DMS79 (cell line): ENCODE measurements around the gene EXD2.
"Not testable (repeated sequence)": the region's sequence is repeated elsewhere in the genome, so short reads cannot be mapped to it uniquely, and the experiment has no call there.

Source experiments
- DNase-seq: peaks from one replicate; lab custom pipeline; 2025; lab: John Stamatoyannopoulos, UW

EXD2 gene

DNA sequence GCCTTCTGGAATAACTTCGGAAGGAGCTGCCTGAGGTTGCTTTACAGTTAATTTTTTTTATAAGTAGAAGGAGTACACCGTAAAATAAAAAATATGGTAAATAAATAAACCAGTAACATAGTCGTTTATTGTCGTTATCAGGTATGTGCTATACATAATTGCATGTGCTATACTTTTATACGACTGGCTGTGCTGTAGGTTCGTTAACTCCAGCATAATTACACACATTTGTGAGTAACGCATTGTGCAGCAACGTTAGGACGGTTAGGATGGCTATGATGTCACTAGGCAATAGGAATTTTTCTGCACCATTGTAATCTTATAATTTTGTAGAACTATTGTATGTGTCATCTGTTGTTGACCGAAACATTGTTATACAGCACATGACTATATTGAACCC is 8.5 kb downstream of the EXD2 start:
- DNase-seq: no peak

DNA sequence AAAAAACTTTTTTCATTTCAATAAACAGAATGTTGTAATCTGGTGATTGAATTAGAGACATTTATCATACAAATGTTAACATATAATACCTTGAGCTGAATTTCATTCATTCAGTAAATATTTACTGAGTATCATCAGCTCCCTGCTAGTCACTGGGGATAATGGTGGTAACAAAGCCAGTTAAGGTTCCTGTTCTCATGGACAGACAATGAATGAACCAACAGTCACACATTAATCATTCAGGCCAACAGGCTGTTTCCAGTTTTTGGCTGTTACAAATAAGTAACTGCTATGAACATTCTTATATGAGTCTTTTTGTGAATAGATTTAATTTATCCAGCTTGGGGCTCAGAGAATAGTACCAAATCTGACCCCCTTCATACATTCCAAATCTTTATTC is 13.5 kb downstream of the EXD2 start:
- no peak for DNase-seq

DNA sequence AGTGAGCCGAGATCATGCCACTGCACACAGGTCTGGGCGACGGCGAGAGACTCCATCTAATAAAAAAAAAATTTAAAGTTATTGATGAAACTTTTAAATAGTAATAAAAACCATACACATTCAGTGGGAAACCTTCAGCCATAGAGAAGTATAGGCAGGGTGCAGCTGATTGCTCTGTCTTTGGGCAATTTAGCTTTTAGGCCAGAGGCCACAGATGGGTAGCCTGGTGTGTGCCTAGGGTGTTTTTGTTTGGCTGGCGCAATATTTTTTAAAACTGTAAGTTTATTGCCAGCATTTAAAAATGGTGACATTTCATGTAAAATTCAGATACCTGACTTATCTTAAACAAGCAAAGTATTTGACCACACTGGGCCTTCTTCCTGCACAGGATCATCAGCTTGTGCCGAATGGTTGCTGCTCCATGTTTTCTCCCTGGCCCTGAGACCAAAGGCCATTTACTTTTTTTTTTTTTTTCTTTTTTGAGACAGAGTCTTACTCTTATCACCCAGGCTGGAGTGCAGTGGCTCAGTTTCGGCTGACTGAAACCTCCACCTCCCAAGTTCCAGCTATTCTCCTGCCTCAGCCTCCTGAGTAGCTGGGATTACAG is 16.2 kb downstream of the EXD2 start:
- no peak for DNase-seq

DNA sequence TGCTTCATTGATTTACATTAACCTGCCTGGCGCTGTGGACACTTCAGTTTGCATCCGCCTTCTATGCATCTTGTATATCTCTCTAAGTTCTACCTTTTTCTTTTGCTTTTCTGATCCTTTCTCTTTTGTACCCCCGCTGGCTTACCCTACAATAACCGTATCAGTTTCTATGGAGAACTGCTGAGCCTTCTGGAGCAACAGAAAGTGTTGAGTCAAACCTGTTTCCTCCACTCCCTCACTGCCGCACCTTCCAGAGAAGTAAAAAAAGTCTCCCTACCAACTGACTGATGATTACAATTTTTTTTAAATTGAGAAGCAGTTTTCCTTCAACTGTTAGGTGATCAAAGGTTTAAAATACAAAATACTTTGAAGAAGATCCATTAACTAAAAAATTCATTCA is 17.4 kb downstream of the EXD2 start:
- DNase-seq: no peak

DNA sequence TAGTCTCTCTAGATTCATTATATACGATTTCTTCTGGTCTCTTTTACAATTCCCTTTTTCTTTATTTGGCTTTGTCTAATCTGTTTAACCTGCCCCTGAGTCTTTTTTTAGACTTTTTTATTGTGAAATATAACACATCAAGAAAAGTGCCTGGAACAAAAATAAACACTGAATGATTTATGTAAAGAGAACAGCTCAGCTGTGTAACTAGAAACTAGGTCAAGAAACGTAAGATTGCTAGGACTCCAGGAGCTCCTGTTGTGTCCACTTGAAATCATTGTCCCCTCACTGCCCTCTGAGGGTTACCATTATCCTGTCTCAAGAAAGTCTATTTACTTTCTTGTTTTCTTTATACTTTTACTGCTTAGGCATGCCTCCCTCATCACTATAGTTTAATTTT is 23.1 kb downstream of the EXD2 start:
- no peak for DNase-seq

DNA sequence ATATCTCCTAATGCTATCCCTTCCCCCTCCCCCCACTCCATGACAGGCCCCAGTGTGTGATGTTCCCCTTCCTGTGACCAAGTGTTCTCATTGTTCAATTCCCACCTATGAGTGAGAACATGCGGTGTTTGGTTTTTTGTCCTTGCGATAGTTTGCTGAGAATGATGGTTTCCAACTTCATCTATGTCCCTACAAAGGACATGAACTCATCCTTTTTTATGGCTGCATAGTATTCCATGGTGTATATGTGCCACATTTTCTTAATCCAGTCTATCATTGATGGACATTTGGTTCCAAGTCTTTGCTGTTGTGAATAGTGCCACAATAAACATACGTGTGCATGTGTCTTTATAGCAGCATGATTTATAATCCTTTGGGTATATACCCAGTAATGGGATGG is 26.4 kb downstream of the EXD2 start:
- DNase-seq: not testable (repeated sequence)

DNA sequence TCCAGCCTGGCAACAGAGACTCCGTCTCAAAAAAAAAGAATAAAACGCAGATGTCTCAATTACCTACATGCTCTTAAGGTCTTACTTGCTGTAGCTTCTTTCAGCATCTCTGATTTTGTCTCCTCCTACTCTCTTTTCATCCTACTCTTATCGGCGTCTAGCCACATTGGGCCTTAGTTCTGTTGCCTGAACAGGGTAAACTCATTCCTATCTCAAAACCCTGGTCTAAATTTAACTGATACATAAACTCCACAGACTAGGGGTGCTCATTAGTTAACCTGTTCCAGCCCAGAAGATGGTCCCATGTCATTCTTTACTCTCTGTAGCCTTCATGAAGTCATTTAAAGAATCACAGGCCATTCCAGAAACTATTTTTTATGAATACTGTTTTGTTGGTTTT is 33.6 kb downstream of the EXD2 start:
- no peak for DNase-seq

DNA sequence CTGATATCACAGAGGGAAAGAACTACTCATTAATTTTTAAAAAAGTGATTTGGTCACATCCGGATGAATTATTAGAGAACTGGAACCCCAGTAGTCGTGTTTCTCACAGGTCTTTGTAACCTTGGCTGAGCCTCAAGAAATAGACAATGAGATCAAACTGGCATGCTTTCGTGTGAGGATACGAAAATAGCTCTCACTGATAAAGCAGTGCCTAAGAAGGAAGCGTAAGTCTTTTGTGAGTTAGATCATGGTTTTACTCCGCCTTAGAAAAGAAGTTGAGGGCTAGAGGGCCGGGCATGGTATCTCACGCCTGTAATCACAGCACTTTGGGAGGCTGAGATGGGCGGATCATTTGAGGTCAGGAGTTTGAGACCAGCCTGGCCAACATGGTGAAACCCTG is 34.9 kb downstream of the EXD2 start:
- DNase-seq: no peak

DNA sequence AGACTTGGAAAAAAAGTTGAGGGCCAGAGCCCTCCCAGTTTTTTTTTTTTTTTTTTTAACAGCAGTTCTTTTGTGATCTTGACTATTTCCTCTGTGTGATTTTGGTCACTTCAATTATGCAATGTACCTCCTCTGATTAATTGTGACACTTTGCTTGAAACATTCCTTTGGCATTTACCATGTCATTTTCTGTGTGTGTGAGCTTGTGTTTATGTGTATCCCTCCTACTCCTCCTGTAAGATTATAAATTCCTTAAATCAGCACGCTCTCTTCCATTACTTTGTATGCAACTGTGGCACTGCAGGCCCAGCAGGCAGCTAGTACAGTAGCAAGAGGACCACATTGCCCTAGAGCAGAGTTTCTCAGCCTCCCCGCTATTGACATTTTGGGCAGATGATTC is 35.4 kb downstream of the EXD2 start:
- no peak for DNase-seq

DNA sequence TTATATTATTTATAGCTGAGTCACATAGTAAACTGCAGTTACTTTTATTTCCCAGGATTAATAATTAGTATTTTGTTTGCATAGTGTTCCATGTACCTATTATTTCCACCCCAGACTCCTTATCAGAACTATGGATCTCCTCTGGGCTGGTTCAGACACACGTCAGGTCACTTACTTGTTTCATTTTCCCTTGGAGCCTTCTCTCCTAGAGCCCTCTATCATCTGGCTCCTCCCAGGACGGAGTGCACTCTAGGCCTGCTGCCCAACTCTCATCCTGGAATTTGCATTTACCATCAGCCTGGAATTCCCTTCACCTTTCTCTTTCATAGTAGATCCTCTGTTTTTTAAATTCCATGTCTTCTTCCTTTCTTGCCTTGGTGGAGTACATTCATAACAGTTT is 40.2 kb downstream of the EXD2 start:
- DNase-seq: no peak

DNA sequence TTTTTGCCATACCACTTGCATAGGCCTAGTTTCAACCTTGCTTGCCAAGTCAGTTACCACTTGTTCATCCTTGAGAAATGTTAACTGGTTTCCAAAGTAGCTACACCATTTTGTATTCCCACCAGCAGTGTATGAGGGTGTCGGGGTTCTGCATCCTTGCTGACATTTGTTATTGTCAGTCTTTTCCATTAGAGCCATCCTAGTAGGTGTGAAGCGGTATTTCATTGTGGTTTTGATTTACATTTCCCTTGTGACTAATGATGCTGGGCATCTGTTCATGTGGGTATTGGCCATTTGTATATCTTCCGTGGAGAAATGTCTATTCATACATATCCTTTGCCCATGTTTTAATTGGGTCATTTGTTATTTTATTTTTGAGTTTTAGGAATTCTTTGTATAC is 41.1 kb downstream of the EXD2 start:
- DNase-seq: no peak

DNA sequence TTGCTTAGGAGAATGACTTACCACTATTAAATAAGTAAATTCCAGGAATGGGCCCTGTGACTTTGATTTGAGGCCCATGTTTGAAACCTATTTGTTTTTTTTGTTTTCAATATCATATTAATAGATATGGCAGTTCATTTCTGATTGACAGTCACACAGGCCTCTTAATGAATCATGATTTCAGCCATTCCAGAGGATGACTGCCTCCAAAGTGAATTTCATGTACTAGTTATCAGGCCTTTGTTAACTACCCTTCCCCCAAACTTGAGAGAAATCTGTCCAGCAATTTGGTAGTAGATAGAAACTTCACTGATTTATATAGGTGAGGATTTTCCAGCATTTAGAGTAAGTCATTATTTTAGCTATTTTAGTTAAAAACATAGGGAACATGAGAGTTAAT is 42.8 kb downstream of the EXD2 start:
- DNase-seq: no peak

DNA sequence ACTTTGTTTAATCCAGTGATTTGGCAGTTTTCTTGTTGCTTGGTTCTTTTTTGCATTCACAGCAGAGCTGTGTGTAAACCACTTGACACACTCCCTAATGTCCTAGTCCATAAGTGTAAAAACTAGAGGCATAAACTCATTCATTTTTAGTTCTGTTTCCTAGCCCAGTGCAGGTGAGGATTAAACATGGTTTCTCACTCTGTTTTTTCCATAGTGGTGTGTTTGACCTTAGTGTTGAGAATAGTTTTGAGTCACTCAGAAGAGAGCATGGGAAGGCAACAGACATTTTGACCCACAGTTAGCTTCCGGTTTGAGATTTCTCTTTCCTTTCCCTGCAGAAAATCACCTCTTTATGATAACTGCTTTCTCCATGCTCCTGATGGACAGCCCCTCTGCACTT is 44.4 kb downstream of the EXD2 start:
- DNase-seq: no peak

DNA sequence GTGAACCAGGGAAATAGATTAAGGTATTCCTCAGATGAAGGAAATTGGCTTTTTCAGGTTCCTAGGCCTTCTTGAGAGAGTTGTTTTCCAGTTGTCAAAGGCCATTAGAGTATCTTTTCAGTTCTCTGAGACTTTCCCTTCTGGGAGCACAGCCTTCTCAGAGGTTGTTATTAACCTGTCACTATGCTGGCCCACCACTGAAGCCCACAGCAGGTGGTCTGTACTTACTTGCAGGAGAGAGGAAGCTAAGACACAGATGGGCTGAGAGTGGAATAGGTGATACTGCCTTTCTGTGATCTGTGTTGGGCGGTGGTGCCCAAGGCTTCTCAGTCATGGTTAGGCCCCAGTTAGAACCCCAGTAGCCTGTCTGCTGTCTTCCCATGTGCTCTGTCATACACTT is 45.8 kb downstream of the EXD2 start:
- no peak for DNase-seq

DNA sequence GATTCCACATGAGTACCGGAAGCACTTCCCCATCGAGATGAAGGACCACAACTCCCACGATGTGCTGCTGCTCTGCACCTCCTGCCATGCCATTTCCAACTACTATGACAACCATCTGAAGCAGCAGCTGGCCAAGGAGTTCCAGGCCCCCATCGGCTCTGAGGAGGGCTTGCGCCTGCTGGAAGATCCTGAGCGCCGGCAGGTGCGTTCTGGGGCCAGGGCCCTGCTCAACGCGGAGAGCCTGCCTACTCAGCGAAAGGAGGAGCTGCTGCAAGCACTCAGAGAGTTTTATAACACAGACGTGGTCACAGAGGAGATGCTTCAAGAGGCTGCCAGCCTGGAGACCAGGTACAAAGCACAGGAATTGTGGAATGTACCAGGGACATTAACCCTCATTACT is 46.3 kb downstream of the EXD2 start:
- peak; percentile 50 for DNase-seq

DNA sequence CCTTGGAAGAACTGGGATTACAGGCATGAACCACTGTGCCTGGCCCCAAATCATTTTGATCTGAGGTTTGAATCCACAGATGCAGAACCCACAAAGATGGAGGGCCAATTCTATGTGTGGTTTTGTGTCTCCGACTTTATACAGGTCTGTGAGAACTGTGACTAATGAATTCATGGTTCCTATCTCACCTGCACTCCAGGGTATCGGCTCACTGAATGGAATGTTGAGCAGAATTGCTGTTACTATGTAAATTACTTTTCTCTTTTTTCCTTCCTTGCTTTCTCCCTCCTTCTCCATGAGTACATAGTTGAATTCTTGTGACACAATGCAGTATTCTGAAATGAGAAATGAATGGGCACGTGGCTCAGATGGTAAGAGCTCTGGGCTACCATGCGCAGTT is 47.6 kb downstream of the EXD2 start:
- DNase-seq: no peak

DNA sequence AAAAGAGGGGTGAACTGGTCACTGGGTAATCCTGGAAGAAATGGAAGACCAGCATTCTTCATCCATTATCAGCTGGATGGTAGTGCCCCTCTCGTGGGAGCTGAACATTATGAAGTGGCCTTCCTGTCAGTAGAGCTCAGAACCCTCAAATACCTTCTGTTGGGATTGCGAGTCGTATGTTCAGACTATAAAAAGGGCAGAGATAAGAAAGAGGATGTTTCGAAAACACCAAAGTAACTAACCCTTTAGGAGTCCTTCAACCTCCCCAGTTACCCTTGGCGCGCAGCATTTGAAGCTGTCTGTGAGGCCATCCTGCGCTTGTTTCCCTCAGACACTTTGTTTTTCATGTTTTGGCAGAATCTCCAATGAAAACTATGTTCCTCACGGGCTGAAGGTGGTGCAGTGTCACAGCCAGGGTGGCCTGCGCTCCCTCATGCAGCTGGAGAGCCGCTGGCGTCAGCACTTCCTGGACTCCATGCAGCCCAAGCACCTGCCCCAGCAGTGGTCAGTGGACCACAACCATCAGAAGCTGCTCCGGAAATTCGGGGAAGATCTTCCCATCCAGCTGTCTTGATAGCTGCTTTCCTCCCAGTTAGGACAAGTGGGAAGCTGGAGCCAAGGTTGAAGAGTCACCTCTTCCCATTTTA is 49.4 kb downstream of the EXD2 start:
- DNase-seq: no peak

DNA sequence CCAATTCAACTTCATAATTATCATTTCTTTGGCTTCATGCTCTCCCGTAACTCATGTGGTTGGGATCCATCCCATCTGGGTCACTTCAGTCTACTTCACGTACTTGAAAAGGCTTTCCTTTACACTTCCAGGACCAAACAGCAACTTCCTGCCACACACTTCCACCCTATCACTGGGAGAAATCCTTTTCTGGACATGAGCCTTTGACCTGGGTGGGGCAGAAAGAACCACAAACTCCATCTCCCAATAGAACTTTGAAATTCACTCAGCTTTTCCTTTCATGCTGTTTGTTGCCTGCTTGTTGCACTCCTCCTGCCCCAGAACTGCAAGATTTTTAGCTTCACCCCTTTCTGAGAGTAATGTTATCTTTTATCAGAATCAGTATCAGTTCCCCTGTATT is 50.3 kb downstream of the EXD2 start:
- no peak for DNase-seq

DNA sequence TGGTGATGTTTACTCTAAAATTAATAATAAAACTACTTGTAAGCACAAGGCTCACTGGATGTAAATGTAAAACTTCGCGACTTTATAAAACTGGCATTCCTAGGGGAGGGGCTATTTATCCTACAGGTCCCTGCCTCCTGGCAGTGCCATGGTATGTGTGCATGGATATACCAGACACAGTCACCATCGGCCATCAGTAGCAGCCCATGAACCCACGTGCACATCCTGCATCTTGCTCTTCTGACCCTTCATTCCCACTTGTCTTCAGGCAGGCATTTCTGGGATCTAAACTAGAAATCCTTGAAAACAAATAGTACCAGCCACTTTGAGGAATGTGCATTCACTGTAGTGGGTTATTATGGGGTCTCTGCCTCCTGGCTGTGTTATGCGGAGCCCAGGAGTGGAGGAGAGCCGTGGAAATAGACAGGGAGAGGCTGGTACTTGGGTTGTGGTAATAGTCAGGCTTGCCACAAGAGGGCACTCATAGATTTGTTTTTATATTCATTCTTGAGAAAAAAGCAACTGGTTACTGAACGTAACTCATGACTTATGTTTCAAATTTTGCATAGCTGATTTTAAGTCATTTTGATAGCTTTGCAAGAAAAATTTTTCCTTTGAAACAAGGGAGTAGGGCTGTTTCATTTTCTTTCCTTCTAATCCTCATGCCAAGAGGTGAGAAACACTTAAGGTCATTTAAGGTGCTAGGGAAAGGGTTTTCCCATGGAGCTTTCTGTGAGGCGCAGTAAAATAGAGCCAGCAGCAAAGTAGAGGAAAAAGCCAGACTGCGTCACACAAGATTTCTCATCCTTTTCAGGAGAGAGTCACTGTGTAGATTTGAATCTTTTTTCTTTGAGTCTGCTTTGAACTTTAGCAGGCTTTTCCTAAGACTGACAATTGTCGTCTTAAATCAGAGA is 51.3 kb downstream of the EXD2 start:
- peak; percentile 48 for DNase-seq

DNA sequence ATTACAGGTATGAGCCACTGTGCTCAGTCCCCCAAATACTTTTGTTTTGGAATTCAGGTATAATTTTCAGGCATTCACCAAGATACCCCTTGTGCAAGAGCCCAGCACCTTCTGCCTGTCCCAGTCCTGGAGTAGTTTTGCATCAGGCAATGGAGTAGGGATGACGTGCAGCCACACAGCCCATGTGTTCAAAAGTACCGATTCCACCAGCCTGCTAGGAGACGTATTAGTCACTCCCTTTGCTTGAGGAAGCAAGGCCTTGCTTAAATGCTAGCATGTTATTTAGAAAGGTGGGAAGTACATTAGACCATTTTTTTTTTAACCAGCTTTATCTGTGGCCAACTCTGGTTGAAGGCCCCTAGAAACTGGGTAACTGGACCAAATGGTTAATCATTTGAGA is 53.6 kb downstream of the EXD2 start:
- no peak for DNase-seq

DNA sequence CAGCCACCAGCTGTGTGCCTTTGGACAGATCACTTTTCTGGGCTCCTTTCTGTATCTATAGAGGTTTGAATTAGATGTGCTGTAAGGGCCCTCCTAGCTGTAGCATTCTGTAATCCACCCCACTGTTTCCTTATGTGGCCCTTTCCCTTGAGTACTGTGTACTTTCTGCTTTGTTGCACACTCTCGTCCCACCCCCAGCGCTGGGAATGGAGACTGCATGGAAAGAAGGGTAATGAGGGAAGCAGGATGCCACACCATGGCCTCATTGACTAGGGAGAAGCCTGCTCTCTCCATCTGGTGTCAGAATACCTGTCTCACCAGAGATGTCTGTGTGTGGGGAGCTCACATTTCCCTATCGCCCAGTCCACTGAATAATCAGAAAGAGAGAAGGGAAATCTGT is 55.0 kb downstream of the EXD2 start:
- DNase-seq: peak; percentile 28

DNA sequence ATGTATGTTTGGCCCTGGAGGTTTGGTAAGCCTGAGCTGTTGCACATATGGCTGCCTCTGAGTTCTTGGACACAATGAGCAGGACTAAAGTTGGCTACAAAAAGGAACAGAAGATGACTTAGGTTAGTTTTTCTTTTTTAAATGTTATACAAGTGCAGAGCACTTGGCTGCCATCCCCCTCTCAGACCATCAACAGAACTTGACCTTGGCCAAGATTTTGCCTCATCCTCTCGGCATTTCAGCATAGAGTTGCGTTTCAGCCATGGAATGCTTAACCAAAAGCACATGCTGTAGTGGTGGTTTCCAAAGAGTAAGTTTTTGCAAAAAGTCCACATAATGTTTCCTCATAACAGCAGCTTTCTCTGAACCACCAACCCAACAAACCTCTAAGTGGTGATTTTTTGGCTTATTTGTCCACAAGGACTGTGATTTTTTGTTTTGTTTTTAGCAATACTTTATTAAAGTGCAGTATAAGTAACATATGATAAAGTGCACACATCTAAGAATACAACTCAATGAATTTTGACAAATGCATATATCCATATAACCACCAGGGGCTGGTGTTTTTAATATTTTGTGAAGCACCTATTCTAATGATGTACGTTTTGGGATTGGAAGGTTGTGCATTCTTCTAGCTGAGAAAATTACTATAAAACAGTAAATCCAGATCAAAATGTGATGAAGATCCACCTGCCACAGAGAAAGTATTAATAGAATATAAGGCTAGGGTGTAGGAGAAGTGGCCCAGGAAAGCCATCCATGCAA is 56.6 kb downstream of the EXD2 start:
- no peak for DNase-seq

DNA sequence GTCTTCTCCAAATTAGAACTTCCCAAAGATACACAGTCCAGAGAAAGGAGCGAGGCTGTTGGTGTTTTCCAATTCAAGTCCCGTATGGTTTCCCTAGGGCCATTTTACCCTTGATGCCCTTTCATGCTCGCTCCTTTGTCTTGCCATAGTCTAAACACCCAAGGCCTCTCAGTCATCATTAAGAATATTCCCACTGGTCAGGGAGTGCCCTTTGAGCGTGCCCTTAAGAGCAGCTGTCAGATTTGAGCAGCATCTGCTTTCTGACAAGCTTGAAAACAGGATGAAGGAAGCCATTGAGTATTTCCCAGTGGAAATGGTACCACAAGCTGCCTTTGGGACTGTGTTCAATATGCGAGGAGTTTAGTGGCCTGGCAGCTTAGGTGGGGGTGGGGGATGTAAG is 58.3 kb downstream of the EXD2 start:
- DNase-seq: no peak
